Activated CD8-positive, alpha-beta T cell treated with anti-CD3 and anti-CD28 coated beads for 36 hours (primary cell): ENCODE results near the gene BTG2. TPM values are rescaled to one million over a fixed set of nuclear protein-coding genes. Genes with fewer than 3 reads are reported as not detected.

Source experiments
- ATAC-seq: fragments of 200-7000 bp; cut with Tn5 transposase; one replicate; pipeline ENCODE4 v1.10.0; 2021; ENCODE audit warnings: mild to moderate bottlenecking, moderate library complexity
- CTCF ChIA-PET: fragments of 350-600 bp; sonication (Branson Sonifier 250); formaldehyde crosslinking; loops from one replicate; lab custom pipeline; 2021; ENCODE audit warnings: antibody characterized with exemption; lab: Charles Lee
- POLR2A ChIA-PET: fragments of 350-600 bp; sonication (Branson Sonifier 250); formaldehyde crosslinking; loops from one replicate; lab custom pipeline; 2021; ENCODE audit warnings: antibody characterized with exemption; lab: Charles Lee
- DNase-seq: peaks from one replicate; pipeline ENCODE4 v3.0.0-alpha.2; 2020
- H3K27ac Mint-ChIP-seq: one replicate; pipeline ENCODE4 v1.8.0; 2021; ENCODE audit warnings: mild to moderate bottlenecking, mixed read lengths
- H3K27me3 Mint-ChIP-seq: one replicate; pipeline ENCODE4 v1.8.0; 2021; ENCODE audit warnings: mixed read lengths
- H3K36me3 Mint-ChIP-seq: one replicate; pipeline ENCODE4 v1.8.0; 2021; ENCODE audit warnings: low read depth, mixed read lengths
- H3K4me1 Mint-ChIP-seq: one replicate; pipeline ENCODE4 v1.8.0; 2021; ENCODE audit warnings: low read depth, mixed read lengths
- H3K4me3 Mint-ChIP-seq: one replicate; pipeline ENCODE4 v1.8.0; 2021; ENCODE audit warnings: mild to moderate bottlenecking, moderate library complexity, mixed read lengths
- H3K9me3 Mint-ChIP-seq: one replicate; pipeline ENCODE4 v1.8.0; 2021; ENCODE audit warnings: mixed read lengths
- CTCF ChIP-seq: fragments of 200-600 bp; IDR thresholded peaks from one replicate; pipeline ENCODE4 v1.8.0; 2022; ENCODE audit warnings: antibody characterized with exemption, mild to moderate bottlenecking
- intact Hi-C: fragments of 100-400 bp; cut with micrococcal nuclease; formaldehyde crosslinking; loops from one replicate; pipeline ENCODE4 v1.10.0; 2022
- total RNA-seq, 2 experiments: library from RNA; stranded (reverse); gene quantifications; one replicate each; pipeline ENCODE4 v1.2.3, GENCODE V29; 2021

Gene BTG2
- total RNA-seq, 2 experiments from 2014 or later: 115 TPM

GRCh38 chr1:203351037-203351625, 45.8 kb downstream of the BTG2 start, which contains the start of gene FMOD:
FMOD (minus strand) TSS chr1:203351122; CDS start chr1:203348270, 2,852 bp downstream.
- Mint-ChIP-seq H3K4me3 (peak within 1 kb of the TSS; percentile 29), H3K4me1 (peaks cover 10% of the 10 kb centered on the region), H3K36me3 (no peaks in the 10 kb centered on the region), H3K9me3 (no peaks in the 10 kb centered on the region), H3K27ac (peak within 1 kb of the TSS; percentile 50), H3K27me3 (peaks cover 18% of the 10 kb centered on the region)
- ChIA-PET POLR2A (no interaction called here), CTCF (interaction anchor here (1.5 to 24.8 kb wide), 4 partner anchors 11 to 312 kb away, joined by 3 to 1114 read pairs (median 82); no protein-coding TSS in a partner anchor)
- intact Hi-C loops: no loop called here
- ATAC-seq (peak; percentile 72), DNase-seq (peak; percentile 32)
- TF ChIP-seq CTCF: no peak

GRCh38 chr1:203353486-203353885, 48.2 kb downstream of the BTG2 start:
- intact Hi-C loops: no loop called here
- Mint-ChIP-seq H3K36me3 (no peaks in the 10 kb centered on the region), H3K4me1 (peaks cover 10% of the 10 kb centered on the region), H3K9me3 (peaks cover 4% of the 10 kb centered on the region), H3K4me3 (no peak overlapping the region), H3K27ac (no peak overlapping the region), H3K27me3 (peaks cover 20% of the 10 kb centered on the region)
- DNase-seq (no peak), ATAC-seq (no peak)
- no peak for TF ChIP-seq CTCF
- POLR2A ChIA-PET: no interaction called here
- CTCF ChIA-PET: interaction anchor here (14.7 to 24.8 kb wide), 2 partner anchors 13 to 82 kb away, joined by 161 to 1114 read pairs; no protein-coding TSS in a partner anchor

GRCh38 chr1:203354246-203354645, 48.9 kb downstream of the BTG2 start:
- POLR2A ChIA-PET: no interaction called here
- ATAC-seq: no peak
- CTCF ChIA-PET: interaction anchor here (1.1 to 14.7 kb wide), 2 partner anchors 14 to 87 kb away, joined by 6 to 161 read pairs; no protein-coding TSS in a partner anchor
- Mint-ChIP-seq H3K36me3 (no peaks in the 10 kb centered on the region), H3K27me3 (peaks cover 24% of the 10 kb centered on the region), H3K9me3 (peaks cover 4% of the 10 kb centered on the region), H3K4me1 (peaks cover 10% of the 10 kb centered on the region), H3K4me3 (no peak overlapping the region), H3K27ac (no peak overlapping the region)
- intact Hi-C loops: no loop called here
- no peak for DNase-seq
- TF ChIP-seq CTCF: no peak

- POLR2A ChIA-PET: no interaction called here
- Mint-ChIP-seq H3K4me1 (no peaks in the 10 kb centered on the region), H3K36me3 (no peaks in the 10 kb centered on the region), H3K9me3 (peaks cover 4% of the 10 kb centered on the region), H3K27me3 (peaks cover 25% of the 10 kb centered on the region), H3K27ac (no peak overlapping the region), H3K4me3 (no peak overlapping the region)
- intact Hi-C loops: no loop called here
- CTCF ChIA-PET: interaction anchor here (3.3 to 14.7 kb wide), 2 partner anchors 19 to 92 kb away, joined by 17 to 161 read pairs; no protein-coding TSS in a partner anchor
- no peak for DNase-seq
- ATAC-seq: no peak
- TF ChIP-seq CTCF: no peak
These were observed 53.8 kb downstream of the BTG2 start for GRCh38 chr1:203359010-203359571.

Other genes with a start within 250 kb of the BTG2 start
- gene MYOG, start 219.5 kb upstream of the BTG2 start, total RNA-seq: not detected
- not detected for gene ADORA1, start 177.8 kb upstream of the BTG2 start, total RNA-seq
- not detected for gene MYBPH, start 129.7 kb upstream of the BTG2 start, total RNA-seq
- not detected for gene CHI3L1, start 118.8 kb upstream of the BTG2 start, total RNA-seq
- gene CHIT1, start 75.8 kb upstream of the BTG2 start, total RNA-seq: under 1 TPM; 0.56 to 0.74 TPM
- 1 to 10 TPM; 1.4 to 2.4 TPM for gene FMOD, start 45.6 kb downstream of the BTG2 start, total RNA-seq
- gene PRELP, start 170.3 kb downstream of the BTG2 start, total RNA-seq: not detected
- gene OPTC, start 188.6 kb downstream of the BTG2 start, total RNA-seq: not detected